GM19025 (cell line): ENCODE results near the gene NEU4.
A peak's percentile ranks its signal among the peaks of the same experiment; 100 is the strongest.
"Not testable (repeated sequence)": the region's sequence is repeated elsewhere in the genome, so short reads cannot be mapped to it uniquely, and the experiment has no call there.

Experiments used
- ATAC-seq: cut with Tn5 transposase; IDR thresholded peaks from one replicate; pipeline ENCODE4 v1.9.1; 2021; ENCODE audit warnings: mild to moderate bottlenecking, low read depth, moderate library complexity; ENCODE audit not compliant: unreplicated experiment

The NEU4 gene

DNA sequence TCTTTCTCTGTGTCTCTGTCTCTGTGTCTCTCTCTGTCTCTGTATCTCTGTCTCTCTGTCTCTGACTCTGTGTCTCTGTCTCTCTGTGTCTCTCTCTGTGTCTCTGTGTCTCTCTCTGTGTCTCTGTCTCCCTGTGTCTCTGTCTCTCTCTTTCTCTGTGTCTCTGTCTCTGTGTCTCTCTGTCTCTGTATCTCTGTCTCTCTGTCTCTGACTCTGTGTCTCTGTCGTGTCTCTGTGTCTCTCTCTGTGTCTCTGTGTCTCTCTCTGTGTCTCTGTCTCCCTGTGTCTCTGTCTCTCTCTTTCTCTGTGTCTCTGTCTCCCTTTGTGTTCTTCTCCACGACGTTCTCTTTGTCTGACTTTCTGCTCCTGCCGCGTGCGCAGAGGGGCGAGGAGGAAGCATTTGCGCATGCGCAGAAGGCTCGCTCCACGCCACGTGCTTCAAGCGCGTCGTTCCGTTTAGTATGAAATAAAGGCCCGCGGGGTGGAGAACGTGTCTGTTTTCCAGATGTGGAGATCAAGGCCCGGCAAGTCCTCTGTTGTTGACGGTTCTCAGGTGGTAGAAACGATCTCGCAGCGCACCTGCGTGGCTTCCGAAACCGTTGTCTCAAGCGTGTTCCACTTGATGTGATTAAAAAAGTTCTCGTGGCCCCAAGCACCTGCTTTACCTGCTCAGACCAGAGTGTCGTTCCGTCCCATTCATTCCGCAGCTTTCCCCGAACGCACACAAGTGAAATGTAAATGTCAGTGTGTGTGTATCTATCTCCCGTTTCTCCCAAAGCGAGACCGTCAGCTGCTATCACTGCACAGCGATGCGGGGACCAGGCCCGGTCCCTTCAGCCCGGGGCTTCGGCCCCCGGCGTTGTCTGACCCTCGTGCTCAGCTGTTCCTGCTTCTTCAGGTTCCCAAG is 14.8 kb downstream of the NEU4 start:
- not testable (repeated sequence) for ATAC-seq

DNA sequence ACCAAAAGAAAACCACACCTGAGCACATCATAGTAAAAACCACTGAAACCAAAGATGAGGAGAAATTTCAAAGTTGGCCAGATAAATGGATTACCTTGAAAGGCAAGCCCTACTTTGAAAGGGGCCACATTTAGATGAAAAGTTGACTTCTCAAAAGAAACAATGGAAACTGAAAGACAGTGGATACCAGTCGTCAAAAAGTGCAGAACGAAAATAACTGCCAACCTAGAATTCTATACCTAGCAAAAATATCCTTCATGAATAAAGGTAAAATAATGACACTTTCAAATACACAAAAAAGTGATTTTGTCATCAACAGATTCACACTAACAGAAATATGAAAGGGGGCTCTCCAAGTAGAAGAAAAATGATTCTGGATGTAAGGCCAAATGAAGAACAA is 18.4 kb downstream of the NEU4 start:
- ATAC-seq: no peak

DNA sequence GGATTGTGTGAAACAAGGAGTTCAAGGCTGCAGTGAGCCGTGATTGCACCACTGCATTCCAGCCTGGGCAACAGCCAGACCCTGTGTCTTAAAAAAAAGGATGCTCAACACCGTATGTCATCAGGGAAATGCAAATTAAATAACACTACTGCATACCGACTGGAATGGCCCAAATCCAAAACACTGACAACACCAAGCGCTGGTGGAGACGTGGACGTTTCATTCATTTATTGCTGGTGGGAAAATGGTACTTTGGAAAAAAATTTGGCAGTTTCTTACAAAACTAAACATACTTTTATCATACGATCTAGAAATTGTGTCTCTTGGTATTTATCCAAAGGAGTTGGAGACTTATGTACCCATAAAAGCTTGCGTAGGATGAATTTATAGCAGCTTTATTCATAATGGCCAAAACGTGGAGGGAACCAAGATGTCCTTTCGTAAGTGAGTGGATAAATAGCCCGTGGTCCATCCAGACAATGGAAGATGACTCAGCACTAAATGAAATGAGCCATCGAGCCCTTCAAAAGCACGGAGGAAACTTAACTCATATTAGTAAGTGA is 24.2 kb downstream of the NEU4 start:
- no peak for ATAC-seq

DNA sequence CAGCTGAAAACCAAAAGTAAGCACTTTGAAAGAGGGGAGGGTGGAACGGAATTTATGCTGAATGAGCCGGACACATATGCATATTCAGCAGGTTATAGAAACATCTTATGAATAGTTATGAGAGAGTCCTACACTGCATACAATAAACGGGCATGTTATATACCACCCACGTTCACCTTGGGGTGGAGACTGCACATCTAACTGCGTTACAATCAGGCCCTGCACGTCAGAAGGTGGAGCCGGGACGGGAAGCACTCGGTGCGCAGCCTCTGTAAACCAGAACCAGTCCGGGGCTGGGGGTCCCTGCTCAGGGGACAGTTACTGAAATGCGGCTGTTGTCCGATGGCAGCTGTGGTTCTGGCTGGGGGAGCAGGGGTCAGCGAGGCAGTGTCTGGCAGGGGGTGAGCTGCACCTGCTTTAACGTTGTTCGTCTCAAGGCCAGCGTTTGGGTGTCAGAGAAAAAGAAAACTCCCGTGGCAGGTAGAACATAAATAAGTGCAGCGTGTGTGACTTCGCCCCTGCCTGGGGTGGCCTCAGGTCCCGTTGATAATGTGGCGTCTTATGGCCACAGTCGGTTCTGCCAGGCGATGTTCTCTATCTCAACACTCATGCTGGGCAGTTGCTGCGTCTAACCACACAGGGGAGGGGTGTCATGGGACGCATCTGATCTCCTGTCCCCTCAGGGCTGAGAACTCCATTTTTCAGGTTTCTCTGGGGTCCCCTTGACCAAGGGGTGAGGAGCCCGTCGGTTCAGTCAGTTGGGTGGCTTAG is 24.9 kb downstream of the NEU4 start:
- not testable (repeated sequence) for ATAC-seq

- ATAC-seq: no peak
Measured at GRCh38 chr2:241834527-241835210, 25.7 kb downstream of the NEU4 start.

GRCh38 chr2:241835611-241836010 is 26.6 kb downstream of the NEU4 start:
- ATAC-seq: no peak

DNA sequence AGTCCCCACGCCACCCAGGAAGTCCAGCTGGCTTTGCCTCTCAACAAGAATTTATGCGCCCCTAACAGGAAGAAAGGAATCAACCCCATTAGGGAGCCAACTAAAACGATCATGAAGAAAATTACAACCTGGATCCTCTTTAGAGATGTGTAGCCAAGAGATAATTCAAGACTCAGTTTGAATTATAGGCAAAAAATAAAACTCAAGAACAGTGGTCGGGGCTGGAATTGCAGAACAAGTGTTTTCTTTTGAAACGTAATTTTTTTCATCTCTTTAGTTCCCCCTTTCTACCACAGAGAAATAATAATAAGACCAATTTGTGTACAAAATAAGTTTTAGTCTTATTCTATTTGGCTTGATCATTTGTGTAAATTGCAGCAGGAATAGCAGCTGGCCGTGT is 27.3 kb downstream of the NEU4 start:
- no peak for ATAC-seq

GRCh38 chr2:241837197-241837965 is 28.4 kb downstream of the NEU4 start:
- ATAC-seq: no peak

DNA sequence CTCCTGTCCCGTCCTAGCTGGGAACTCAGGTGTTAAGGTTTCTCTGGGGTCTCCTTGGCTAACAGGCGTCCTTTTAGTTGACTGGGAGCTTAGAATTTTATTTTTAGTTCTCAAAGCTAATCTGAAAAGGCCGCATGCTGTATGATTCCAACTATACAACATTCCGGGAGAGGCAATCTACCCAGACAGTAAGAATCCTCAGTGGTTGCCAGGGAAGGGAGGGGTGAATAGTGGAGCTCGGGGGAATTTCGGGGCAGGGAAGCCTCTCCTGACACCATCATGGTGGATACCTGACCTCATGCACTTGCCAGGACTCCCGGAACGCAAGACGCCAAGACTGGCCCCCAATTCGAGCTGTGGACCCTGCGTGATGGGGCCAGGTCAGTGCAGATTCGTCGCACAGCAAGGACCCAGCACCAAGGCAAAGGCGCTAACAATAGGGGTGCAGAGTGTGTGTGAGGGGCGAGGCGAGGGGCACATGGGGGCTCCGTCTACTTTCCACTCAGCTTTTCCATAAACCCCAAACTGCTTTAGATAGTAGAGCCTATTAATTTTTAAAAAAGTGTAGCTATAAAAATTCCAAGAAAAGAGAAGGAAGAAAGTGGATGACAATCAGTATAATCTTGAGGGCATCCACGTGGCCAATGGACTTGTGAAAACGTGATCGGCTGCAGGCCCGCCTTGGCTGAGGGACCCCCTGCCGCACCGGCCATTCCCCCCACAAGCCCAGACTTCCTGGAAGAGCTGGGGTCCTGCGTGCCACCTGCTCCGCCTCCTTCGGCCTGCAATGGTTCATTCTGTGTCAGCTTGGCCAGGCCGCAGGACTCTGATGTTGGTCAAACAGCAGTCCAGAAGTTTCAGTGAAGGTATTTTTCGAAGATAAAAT is 32.4 kb downstream of the NEU4 start:
- ATAC-seq: no peak

DNA sequence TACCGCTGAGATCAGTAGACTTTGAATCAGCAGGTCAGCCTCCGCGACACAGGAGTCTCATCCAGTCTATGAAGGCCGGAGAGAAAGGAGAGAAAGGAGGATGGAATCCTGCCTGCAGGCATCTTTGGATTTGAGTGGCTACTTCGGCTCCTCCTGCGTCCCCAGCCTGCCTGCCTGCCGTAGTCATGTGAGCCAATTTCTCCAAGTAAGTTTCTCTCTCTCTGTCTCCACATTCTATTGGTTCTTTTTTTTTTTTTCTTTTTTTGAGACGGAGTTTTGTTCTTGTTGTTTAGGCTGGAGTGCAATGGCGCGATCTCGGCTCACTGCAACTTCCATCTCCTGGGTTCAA is 33.0 kb downstream of the NEU4 start:
- ATAC-seq: no peak

DNA sequence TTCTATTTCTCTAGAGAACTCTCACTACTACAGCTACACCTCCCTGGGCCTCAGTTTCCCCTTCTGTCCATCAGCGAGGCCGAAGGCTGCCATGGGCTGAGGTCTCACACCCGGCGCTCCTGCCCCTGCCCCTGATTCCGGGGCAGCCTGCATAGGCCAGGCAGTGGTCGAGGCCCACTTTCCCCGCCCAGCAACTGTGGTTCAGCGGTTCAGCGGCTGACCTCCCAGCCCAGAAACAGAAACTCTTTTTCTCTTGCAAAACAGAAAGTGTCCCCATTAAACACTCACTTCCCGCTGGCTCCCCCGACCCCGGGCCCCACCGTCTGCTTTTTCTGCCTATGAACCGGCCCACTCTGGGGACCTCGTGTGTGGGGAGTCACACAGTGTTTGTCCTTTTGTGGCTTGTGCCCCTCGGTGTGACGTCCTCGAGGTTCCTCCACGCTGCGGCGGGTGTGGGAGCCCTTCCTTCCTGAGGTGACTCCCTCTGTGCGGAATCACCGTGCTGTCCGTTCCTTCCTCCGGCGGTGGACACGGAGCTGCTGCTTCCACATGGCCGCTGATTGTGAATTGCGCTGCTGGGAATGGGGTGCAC is 33.7 kb downstream of the NEU4 start:
- ATAC-seq: no peak

GRCh38 chr2:241843321-241844065 is 34.5 kb downstream of the NEU4 start:
- ATAC-seq: no peak

DNA sequence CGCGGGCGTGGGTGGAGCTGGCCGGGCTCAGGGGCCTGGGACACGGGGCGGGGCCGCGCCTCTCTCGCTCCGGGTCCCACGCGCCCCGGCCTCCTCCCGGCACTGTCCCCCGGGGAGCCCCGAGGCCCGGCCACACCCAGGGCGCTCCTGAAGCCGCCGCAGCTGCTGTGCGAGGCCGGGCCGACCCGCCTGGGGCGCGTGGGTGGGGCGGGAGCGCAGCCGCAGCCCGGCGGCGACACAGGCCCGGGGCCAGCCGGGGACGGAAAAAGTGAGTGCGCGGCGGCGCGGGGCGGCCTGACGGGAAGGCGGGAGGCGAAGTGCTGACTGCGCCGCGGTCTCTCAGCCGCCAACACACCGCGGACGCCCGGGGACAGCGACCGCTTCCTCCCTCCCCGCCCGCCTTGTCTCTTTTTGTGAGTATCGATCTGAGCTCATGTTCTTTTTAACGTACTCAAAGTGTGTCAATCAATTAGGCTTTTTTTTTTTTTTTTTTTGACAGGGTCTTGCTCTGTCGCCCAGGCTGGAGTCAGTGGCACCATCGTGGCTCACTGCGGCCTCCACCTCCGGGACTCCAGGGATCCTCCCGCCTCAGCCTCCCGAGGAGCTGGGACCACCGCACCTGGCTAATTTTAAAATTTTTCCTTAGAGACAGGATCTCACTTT is 35.2 kb downstream of the NEU4 start:
- peak; percentile 41 for ATAC-seq

DNA sequence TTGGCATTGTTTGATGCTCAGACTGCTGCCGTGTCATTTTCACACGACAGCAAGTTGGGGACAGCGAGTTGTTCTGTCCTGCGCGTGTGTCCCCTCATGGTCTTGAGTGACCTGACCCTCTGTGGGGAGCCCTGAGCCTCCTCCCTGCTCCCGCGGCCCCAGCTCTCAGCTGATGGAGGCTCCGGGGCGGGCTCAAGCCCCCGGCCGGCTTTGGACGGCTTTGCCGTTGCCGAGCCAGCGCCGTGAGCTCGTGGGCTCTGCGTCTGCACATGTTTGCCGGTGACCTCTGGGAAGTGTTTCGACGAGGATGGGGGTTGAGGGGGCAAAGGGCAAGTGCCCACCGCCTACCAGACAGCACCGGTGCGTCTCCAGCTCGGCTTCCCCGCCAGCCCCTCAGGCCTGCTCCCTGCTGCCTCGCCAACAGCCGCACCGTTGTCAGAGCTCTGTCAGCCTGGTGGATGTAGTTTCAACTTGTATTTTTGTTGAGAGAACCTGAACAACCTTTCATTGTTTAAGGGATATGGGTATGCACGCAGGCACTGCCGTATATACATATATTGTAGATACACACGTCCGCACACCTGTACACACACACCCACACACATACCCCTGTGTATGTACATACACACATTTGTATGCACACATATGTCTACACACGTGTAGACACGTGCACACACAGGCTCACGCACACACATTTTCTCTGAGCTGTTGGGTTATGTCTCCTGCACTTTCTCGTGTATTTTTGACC is 36.0 kb downstream of the NEU4 start:
- no peak for ATAC-seq

DNA sequence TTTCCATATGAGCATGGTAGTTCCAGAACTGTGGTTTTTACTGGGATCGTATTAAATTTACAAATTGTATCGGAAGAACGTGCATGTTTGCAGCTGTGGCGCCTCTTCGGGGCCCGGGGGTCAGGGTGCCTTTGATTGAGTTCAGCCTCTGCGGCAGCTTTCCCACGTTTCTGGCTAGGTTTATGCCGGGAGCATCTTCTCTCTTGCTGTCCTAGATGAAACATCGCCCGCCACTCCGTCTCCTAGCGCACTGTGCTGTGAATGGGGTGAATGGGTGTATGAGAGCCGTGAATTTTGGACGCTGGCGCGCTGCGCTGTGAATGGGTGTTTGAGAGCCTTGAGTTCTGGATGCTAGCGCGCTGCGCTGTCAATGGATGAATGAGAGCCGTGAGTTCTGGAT is 37.4 kb downstream of the NEU4 start:
- ATAC-seq: no peak

DNA sequence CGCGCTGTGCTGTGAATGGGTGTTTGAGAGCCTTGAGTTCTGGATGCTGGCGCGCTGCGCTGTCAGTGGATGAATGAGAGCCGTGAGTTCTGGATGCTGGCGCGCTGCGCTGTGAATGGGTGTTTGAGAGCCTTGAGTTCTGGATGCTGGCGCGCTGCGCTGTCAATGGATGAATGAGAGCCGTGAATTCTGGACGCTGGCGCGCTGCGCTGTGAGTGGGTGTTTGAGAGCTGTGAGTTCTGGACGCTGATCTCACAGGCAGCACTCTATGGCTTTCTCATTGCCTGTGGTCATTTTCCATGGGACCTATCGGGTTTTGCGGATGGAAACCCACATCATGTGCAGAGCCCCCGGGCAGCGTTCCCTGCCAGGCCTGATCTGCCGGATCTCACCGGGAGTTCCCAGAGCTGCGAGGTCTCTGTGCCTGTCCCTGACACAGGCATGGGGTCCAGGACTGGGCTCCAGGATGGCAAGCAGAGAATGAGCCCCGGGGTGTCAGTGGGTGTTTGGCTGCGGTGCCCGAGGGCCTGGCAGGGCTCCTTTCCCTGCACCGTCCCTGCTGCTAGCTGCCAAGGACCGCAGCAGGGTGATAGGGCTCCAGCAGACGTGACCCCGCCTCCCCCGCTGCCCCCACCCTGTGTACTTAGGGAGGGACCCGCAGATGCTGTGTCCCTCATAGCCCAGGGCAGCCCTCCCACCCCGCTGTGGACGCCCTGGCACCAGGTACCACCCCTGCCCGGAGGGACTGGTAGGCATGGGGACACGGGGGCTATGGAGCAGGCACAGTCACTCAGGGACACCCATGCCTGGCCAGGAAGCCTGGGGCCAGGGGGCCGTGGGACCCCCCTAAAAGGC is 40.0 kb downstream of the NEU4 start:
- ATAC-seq: no peak
